Measurements from ENCODE around the gene SBF2. TPM values are rescaled to one million over a fixed set of nuclear protein-coding genes. Genes with fewer than 3 reads are reported as not detected.
"Not testable (repeated sequence)": the region's sequence is repeated elsewhere in the genome, so short reads cannot be mapped to it uniquely, and the experiment has no call there.

Gene SBF2
- total and polyA plus RNA-seq, 2 of the 13 experiments (the other 11 are each of a cell fraction or from before 2014, with no cell fraction given), result 24.0 to 45.8 TPM

DNA sequence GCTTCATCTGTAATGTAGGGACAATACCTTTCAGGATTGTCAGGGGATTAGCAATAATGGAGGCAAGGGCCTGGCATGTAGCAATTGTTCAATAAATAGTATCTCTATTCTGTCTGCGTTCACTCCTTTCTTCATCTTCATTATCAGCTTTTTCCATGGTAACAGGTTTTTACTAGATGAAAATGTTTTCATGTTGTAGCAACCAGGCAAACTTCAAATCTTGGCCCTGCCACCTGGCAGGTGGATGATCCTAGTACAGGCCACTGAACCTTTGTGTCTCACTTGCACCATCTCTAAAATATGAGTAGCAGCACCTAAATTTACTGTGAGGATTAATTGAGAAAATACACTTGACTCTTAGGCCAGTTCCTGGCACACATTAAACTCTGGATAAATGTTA, 546.8 kb downstream of the SBF2 start (continued):
- TF ChIP-seq ZNF775 (CRISPR knock-in tag; IDR thresholded peaks at IDR 0.05; ENCODE audit: borderline replicate concordance), result no peak

- no peak for DNase-seq (ENCODE audit: low spot score)
- H2AFZ ChIP-seq (ENCODE audit: low read length), result no peak overlapping the region
- H3K4me3 ChIP-seq (replicated peaks in 1 of 3; ENCODE audit: insufficient read depth in 1 of 3, low read depth in 2 of 3, low read length in 3 of 3), result no peak overlapping the region
- no peaks in the 10 kb centered on the region for H4K20me1 ChIP-seq (ENCODE audit: insufficient read depth, low read length)
- peaks cover 3 to 12% of the 10 kb centered on the region in 2 experiments; a peak in 2 of 5 replicates for H3K36me3 ChIP-seq (replicated peaks in 1 of 2; ENCODE audit: control insufficient read depth in 1 of 2, insufficient read depth in 2 of 2, low read length in 2 of 2)
- no TSS peak for BruUV-seq (replicated peaks)
- no peak overlapping the region for H3K9ac ChIP-seq (ENCODE audit: insufficient read depth, low read depth, low read length)
- 97% methylated on average over 3 of the region's 7 CpGs for WGBS (ENCODE audit: low lambda C conversion rate)
- no peak overlapping the region for H3K4me2 ChIP-seq (ENCODE audit: low read depth, low read length)
- intact Hi-C loops (cut with micrococcal nuclease; ENCODE audit: unreplicated experiment) (no loop called here), in situ Hi-C loops (cut with HindIII; ENCODE audit: extremely low pct_ligation_motif_present, low pct_unique_long_range_greater_than_20kb) (loop anchor here (5.0 kb wide), 1 partner anchor 133 kb away; no protein-coding TSS in a partner anchor)
- no peaks in the 10 kb centered on the region for H3K79me2 ChIP-seq (ENCODE audit: insufficient read depth, low read length)
- FAIRE-seq, result no peak
- H3K4me1 ChIP-seq (ENCODE audit: insufficient read depth, low read length), result no peaks in the 10 kb centered on the region
- no peaks in the 10 kb centered on the region for H3K27me3 ChIP-seq (ENCODE audit: control insufficient read depth in 1 of 2, insufficient read depth in 2 of 2, low read length in 2 of 2)
- POLR2A ChIA-PET, result no interaction called here
- no peak overlapping the region for H3K27ac ChIP-seq (ENCODE audit: extremely low read length, insufficient read depth, low read length)
- TF ChIP-seq ZNF343 (CRISPR knock-in tag; IDR thresholded peaks at IDR 0.05), result no peak
- no peak for TF ChIP-seq LCORL (IDR thresholded peaks at IDR 0.05)
- TF ChIP-seq LCORL (CRISPR knock-in tag; IDR thresholded peaks at IDR 0.05), result no peak
- TF ChIP-seq ZNF350 (CRISPR knock-in tag; IDR thresholded peaks at IDR 0.05; ENCODE audit: borderline replicate concordance, low read depth), result no peak
- TF ChIP-seq ZNF354B (CRISPR knock-in tag; IDR thresholded peaks at IDR 0.05), result no peak
- no peak for TF ChIP-seq ZNF770 (CRISPR knock-in tag; IDR thresholded peaks at IDR 0.05)
- TF ChIP-seq SUZ12 (IDR thresholded peaks at IDR 0.05; ENCODE audit: low read depth, low read length), result no peak
- TF ChIP-seq YY1 (IDR thresholded peaks at IDR 0.05; ENCODE audit: insufficient read depth, insufficient replicate concordance, low read depth, low read length), result no peak
- TF ChIP-seq ZEB1 (IDR thresholded peaks at IDR 0.05; ENCODE audit: insufficient replicate concordance, low read depth), result no peak
- TF ChIP-seq, protein P1, sequence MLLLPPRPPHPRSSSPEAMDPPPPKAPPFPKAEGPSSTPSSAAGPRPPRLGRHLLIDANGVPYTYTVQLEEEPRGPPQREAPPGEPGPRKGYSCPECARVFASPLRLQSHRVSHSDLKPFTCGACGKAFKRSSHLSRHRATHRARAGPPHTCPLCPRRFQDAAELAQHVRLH (CRISPR knock-in tag; IDR thresholded peaks at IDR 0.05; ENCODE audit: borderline replicate concordance, low read depth), result no peak
- no peak for TF ChIP-seq SETDB1 (CRISPR knock-in tag; IDR thresholded peaks at IDR 0.05; ENCODE audit: borderline replicate concordance)
- TF ChIP-seq ZSCAN30 (CRISPR knock-in tag; IDR thresholded peaks at IDR 0.05), result no peak
- CTCF ChIA-PET (ENCODE audit: low intra/inter-chr PET ratio, low total read pairs), result no interaction called here
- H3K9me3 ChIP-seq (ENCODE audit: low read length), result no peaks in the 10 kb centered on the region
- no peak for ATAC-seq
Observed at GRCh38 chr11:9745411-9746211, 548.4 kb downstream of the SBF2 start.

DNA sequence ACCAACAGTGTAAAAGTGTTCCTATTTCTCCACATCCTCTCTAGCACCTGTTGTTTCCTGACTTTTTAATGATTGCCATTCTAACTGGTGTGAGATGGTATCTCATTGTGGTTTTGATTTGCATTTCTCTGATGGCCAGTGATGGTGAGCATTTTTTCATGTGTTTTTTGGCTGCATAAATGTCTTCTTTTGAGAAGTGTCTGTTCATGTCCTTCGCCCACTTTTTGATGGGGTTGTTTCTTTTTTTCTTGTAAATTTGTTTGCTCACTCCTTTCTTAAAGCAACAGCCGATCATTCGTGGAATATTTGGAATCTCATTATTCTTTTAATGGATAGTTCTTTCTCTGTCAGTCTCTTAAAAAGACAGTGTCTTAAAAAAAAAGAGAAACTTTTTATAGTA, 550.5 kb downstream of the SBF2 start:
- BruUV-seq (replicated peaks); CTCF ChIA-PET (ENCODE audit: low intra/inter-chr PET ratio, low total read pairs): not testable (repeated sequence)

More for the DNA sequence above, 550.5 kb downstream of the SBF2 start:
- in situ Hi-C loops (cut with HindIII; ENCODE audit: extremely low pct_ligation_motif_present, low pct_unique_long_range_greater_than_20kb); H3K9ac ChIP-seq (ENCODE audit: insufficient read depth, low read depth, low read length); intact Hi-C loops (cut with micrococcal nuclease; ENCODE audit: unreplicated experiment); H3K27ac ChIP-seq (ENCODE audit: extremely low read length, insufficient read depth, low read length); FAIRE-seq; H4K20me1 ChIP-seq (ENCODE audit: insufficient read depth, low read length); H3K4me1 ChIP-seq (ENCODE audit: insufficient read depth, low read length); H3K79me2 ChIP-seq (ENCODE audit: insufficient read depth, low read length); ATAC-seq; H3K4me2 ChIP-seq (ENCODE audit: low read depth, low read length); H2AFZ ChIP-seq (ENCODE audit: low read length); H3K4me3 ChIP-seq (replicated peaks in 1 of 3; ENCODE audit: insufficient read depth in 1 of 3, low read depth in 2 of 3, low read length in 3 of 3); POLR2A ChIA-PET; H3K27me3 ChIP-seq (ENCODE audit: control insufficient read depth in 1 of 2, insufficient read depth in 2 of 2, low read length in 2 of 2); H3K9me3 ChIP-seq (ENCODE audit: low read length); DNase-seq (ENCODE audit: low spot score): not testable (repeated sequence)
- peaks cover 7 to 25% of the 10 kb centered on the region in 2 experiments; a peak in 4 of 5 replicates for H3K36me3 ChIP-seq (replicated peaks in 1 of 2; ENCODE audit: control insufficient read depth in 1 of 2, insufficient read depth in 2 of 2, low read length in 2 of 2)
- over 99% methylated on average over 3 of the region's 3 CpGs for WGBS (ENCODE audit: low lambda C conversion rate)
